Upper lobe of left lung (tissue), 4 donors: ENCODE data around the gene CDH20.

Experiments used
- CTCF ChIP-seq, 6 experiments: fragments of 450-650 bp in 4 of 6; fragments of 200-600 bp in 2 of 6; sonication (generic) in 2 of 6; IDR thresholded peaks; one replicate each; pipeline ENCODE4 v1.5.1; 2016 to 2019; ENCODE audit warnings: antibody characterized with exemption in 6 of 6
- EP300 ChIP-seq, 4 donors: sonication (generic); formaldehyde crosslinking; IDR thresholded peaks; one replicate each; pipeline ENCODE4 v1.5.1; 2017; ENCODE audit warnings: antibody characterized with exemption in 4 of 4, control low read depth in 2 of 4

- TF ChIP-seq EP300 (IDR thresholded peaks at IDR 0.05) (no peak), CTCF (IDR thresholded peaks at IDR 0.05) (no peak)
Measured at GRCh38 chr18:61333271-61333745, at the start of gene CDH20.
